Gastroesophageal sphincter (tissue), 4 donors: ENCODE measurements around the gene CHRNA9. TPM values are rescaled to one million over a fixed set of nuclear protein-coding genes. Genes with fewer than 3 reads are reported as not detected.

Experiments used
- ATAC-seq: fragments of 150-250 bp; one replicate; pipeline ENCODE4 v1.9.1; 2016; ENCODE audit warnings: mild to moderate bottlenecking, moderate library complexity
- H3K27ac ChIP-seq, 4 donors: fragments of 200-600 bp; sonication (generic) in 3 of 4; 1 replicate in 3 of 4; 2 replicates in 1 of 4; pipeline ENCODE4 v1.5.1; 2016 to 2019
- H3K27me3 ChIP-seq: fragments of 200-600 bp; sonication (generic); one replicate; pipeline ENCODE4 v1.5.1; 2019
- H3K36me3 ChIP-seq, 2 donors: fragments of 200-600 bp; sonication (generic); one replicate each; pipeline ENCODE4 v1.5.1; 2019; ENCODE audit warnings: control low read depth in 1 of 2
- H3K4me1 ChIP-seq, 3 donors: fragments of 200-600 bp; sonication (generic); 1 replicate in 2 of 3; 2 replicates in 1 of 3; pipeline ENCODE4 v1.5.1; 2016 to 2019; ENCODE audit warnings: control low read depth in 2 of 3
- H3K4me3 ChIP-seq, 2 donors: fragments of 200-600 bp; sonication (generic); one replicate each; pipeline ENCODE4 v1.5.1; 2019; ENCODE audit warnings: mild to moderate bottlenecking in 1 of 2, moderate library complexity in 1 of 2
- H3K9me3 ChIP-seq, 3 donors: fragments of 200-600 bp; sonication (generic); one replicate each; pipeline ENCODE4 v1.5.1; 2017 to 2019; ENCODE audit warnings: control low read depth in 2 of 3
- CTCF ChIP-seq, 4 experiments: fragments of 200-600 bp in 2 of 4; fragments of 450-650 bp in 2 of 4; sonication (generic) in 1 of 4; IDR thresholded peaks; one replicate each; pipeline ENCODE4 v1.5.1; 2017 to 2019; ENCODE audit warnings: antibody characterized with exemption in 4 of 4, mild to moderate bottlenecking in 2 of 4, moderate library complexity in 2 of 4
- EP300 ChIP-seq: sonication (generic); formaldehyde crosslinking; IDR thresholded peaks from one replicate; pipeline ENCODE4 v1.6.1; 2017; ENCODE audit warnings: antibody characterized with exemption, mild to moderate bottlenecking
- POLR2A ChIP-seq, 2 donors: fragments of 450-650 bp; IDR thresholded peaks; one replicate each; pipeline ENCODE4 v1.6.1; 2017; ENCODE audit warnings: antibody characterized with exemption in 2 of 2, mild to moderate bottlenecking in 2 of 2, moderate library complexity in 1 of 2
- POLR2AphosphoS5 ChIP-seq: sonication (generic); formaldehyde crosslinking; IDR thresholded peaks from one replicate; pipeline ENCODE4 v1.6.1; 2017; ENCODE audit warnings: antibody characterized with exemption
- WGBS, 2 donors: methylation state at CpG; one replicate each; pipeline ENCODE4 v1.1.5; 2018; ENCODE audit warnings: low coverage in 1 of 2; 5-methylcytosine and 5-hydroxymethylcytosine counted together
- small RNA-seq, 4 donors: library from RNA; depleted of rRNA; stranded (forward); fragments of <200 nt; gene quantifications; one replicate each; pipeline ENCODE3, GENCODE V24; 2016
- total RNA-seq, 4 donors: library from RNA; depleted of rRNA; stranded (reverse); fragments of >200 nt; gene quantifications; one replicate each; pipeline ENCODE4 v1.1.0, GENCODE V29; 2016

The CHRNA9 gene
- total RNA-seq, 4 donors from 2014 or later = not detected

DNA sequence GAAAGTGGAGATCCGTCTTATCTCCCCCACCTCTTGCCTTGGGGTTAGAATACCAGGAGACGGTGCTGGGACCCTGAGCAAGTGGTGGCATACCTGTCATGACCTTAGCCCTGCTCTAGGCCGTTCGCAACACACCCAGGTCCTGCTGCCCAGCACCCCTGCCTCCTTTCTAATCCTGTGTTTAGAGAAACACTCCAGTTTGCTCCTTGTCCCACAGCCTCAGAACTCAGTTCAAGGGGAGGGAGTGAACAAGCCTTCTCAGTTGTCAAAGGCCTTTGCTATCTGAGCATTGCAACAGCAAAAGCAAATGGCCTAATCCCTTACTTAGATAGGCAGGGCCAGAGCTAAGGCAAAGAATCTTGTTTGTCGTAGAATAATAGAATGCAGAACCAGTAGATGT, 67.9 kb downstream of the CHRNA9 start:
- TF ChIP-seq POLR2AphosphoS5 = no peak
- TF ChIP-seq POLR2A (IDR thresholded peaks at IDR 0.05) = no peak
- no peak for TF ChIP-seq CTCF (IDR thresholded peaks at IDR 0.05)
- TF ChIP-seq EP300 = no peak

More for the DNA sequence above, 67.9 kb downstream of the CHRNA9 start:
- Histone ChIP-seq H3K27ac (no peak overlapping the region), H3K9me3 (peaks cover 0 to 9% (median 0%) of the 10 kb centered on the region in 3 donors), H3K27me3 (no peaks in the 10 kb centered on the region), H3K4me1 (no peaks in the 10 kb centered on the region), H3K36me3 (no peaks in the 10 kb centered on the region), H3K4me3 (no peak overlapping the region)
- WGBS, 2 donors = 76 to 77% methylated on average over 3 to 5 of the region's 5 CpGs
- no peak for ATAC-seq

Small RNA genes lying within 50 kb of the gene (small RNA-seq; reads per million reads assigned to genes)
- gene RNU7-74P = 0 reads per million in 4 donors

Other genes with a start within 250 kb of the CHRNA9 start
- 1 to 10 TPM in 2 of 4 donors, under 1 TPM in 2; 0.42 to 4.4 (median 1.0) TPM for gene RHOH, start 138.3 kb upstream of the CHRNA9 start, total RNA-seq